Spinal cord (tissue), 10 donors: ENCODE measurements around the gene KIAA2012. TPM values are rescaled to one million over a fixed set of nuclear protein-coding genes. Genes with fewer than 3 reads are reported as not detected.

Source experiments
- DNase-seq, 6 donors: peaks; one replicate each; pipeline versions ENCODE4 v3.0.0 to v3.0.0-alpha.2; 2013 to 2015; ENCODE audit warnings: low spot score in 6 of 6, low read depth in 4 of 6
- H3K27ac ChIP-seq: one replicate; pipeline ENCODE4 v1.5.1; 2013; ENCODE audit warnings: low read depth, low read length, control low read depth
- H3K27me3 ChIP-seq: one replicate; pipeline ENCODE4 v1.6.1; 2013; ENCODE audit warnings: low read length; ENCODE audit not compliant: control insufficient read depth, insufficient read depth
- H3K36me3 ChIP-seq: one replicate; pipeline ENCODE4 v1.6.1; 2013; ENCODE audit warnings: low read length; ENCODE audit not compliant: control insufficient read depth, insufficient read depth
- H3K4me1 ChIP-seq: one replicate; pipeline ENCODE4 v1.6.1; 2013; ENCODE audit warnings: low read length; ENCODE audit not compliant: control insufficient read depth, insufficient read depth
- H3K4me3 ChIP-seq: one replicate; pipeline ENCODE4 v1.5.1; 2013; ENCODE audit warnings: low read depth, low read length, control low read depth
- H3K9me3 ChIP-seq: one replicate; pipeline ENCODE4 v1.6.1; 2013; ENCODE audit warnings: low read length; ENCODE audit not compliant: control insufficient read depth, insufficient read depth
- WGBS: methylation state at CpG from one replicate; pipeline ENCODE4 v1.1.5; 2013; ENCODE audit warnings: missing lambda C conversion rate; ENCODE audit not compliant: insufficient coverage; 5-methylcytosine and 5-hydroxymethylcytosine counted together
- polyA plus RNA-seq, 2 donors: library from polyadenylated mRNA; unstranded; fragments of 120-200 nt; gene quantifications; one replicate each; pipeline ENCODE4 v1.2.1, GENCODE V29; 2013; ENCODE audit not compliant: insufficient read length in 2 of 2
- total RNA-seq, 2 donors: library from RNA; depleted of rRNA in 1 of 2; stranded (reverse); fragments of 120-200 nt in 1 of 2; fragments of >200 nt in 1 of 2; gene quantifications; one replicate each; pipeline versions ENCODE4 v1.2.3 to v1.2.4, GENCODE V29; 2013 to 2014
- donor health status: healthy.

Gene KIAA2012
- total and polyA plus RNA-seq, 4 donors = 1.2 to 5.7 (median 5.1) TPM

GRCh38 chr2:202109737-202110184, 36.7 kb downstream of the KIAA2012 start:
- H3K36me3 ChIP-seq = no peaks in the 10 kb centered on the region
- peaks cover 5% of the 10 kb centered on the region for H3K4me1 ChIP-seq
- H3K9me3 ChIP-seq = no peaks in the 10 kb centered on the region
- DNase-seq = no peak
- H3K27ac ChIP-seq = no peak overlapping the region
- H3K4me3 ChIP-seq = no peak overlapping the region
- WGBS = 67% methylated on average over 3 of the region's 5 CpGs
- peaks cover 3% of the 10 kb centered on the region for H3K27me3 ChIP-seq

DNA sequence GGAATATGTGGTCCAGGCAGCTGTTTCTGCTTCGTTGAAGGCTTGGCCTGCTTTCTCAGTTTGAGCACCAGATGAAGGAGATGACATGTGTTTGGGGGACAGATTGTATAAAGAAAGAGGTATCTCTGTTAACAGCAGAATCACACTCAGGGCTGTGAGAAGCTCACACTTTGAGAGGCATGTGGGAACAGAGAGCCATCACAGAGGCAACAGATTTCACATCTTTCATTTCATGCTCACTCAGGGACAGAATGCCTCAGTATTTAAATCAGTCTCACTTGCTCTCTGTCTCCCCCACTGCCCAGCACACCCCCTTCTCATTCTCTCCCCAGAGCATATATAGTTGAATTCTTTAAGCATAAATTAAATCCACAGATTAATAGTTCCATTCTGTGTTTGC, 37.4 kb downstream of the KIAA2012 start:
- DNase-seq = peak in 1 of 6 donors; percentile 61
- no peak overlapping the region for H3K4me3 ChIP-seq
- H3K4me1 ChIP-seq = peaks cover 5% of the 10 kb centered on the region
- H3K27me3 ChIP-seq = peaks cover 3% of the 10 kb centered on the region
- H3K9me3 ChIP-seq = no peaks in the 10 kb centered on the region
- no peaks in the 10 kb centered on the region for H3K36me3 ChIP-seq
- WGBS = 33% methylated on average over 1 of the region's 1 CpG
- H3K27ac ChIP-seq = no peak overlapping the region

DNA sequence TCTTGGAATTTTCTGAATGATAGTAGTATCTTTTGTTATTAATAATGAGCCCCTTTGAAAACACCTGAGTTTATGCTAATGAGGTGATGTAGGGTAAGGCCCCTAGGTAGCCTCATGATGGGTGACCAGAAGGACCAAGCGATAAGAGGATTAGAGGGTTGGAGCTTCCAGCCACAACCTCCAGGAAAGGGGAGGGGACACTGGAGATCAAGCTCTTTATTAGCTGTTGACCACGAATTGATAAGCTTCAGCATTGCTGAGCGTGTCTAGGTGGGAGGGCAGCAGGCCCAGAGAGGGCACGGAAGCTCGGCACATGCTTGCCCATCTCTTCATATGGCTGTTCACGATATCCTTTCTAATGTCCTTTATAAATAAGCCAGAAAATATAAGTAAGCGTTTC, 39.0 kb downstream of the KIAA2012 start:
- peaks cover 6% of the 10 kb centered on the region for H3K27me3 ChIP-seq
- H3K27ac ChIP-seq = no peak overlapping the region
- DNase-seq = no peak
- no peaks in the 10 kb centered on the region for H3K36me3 ChIP-seq
- WGBS = 81% methylated on average over 4 of the region's 7 CpGs
- no peaks in the 10 kb centered on the region for H3K9me3 ChIP-seq
- H3K4me1 ChIP-seq = peaks cover 5% of the 10 kb centered on the region
- H3K4me3 ChIP-seq = no peak overlapping the region

- H3K27ac ChIP-seq = no peak overlapping the region
- H3K4me1 ChIP-seq = peaks cover 5% of the 10 kb centered on the region
- H3K36me3 ChIP-seq = no peaks in the 10 kb centered on the region
- H3K27me3 ChIP-seq = peaks cover 6% of the 10 kb centered on the region
- WGBS = 72% methylated on average over 4 of the region's 6 CpGs
- no peaks in the 10 kb centered on the region for H3K9me3 ChIP-seq
- DNase-seq = no peak
- no peak overlapping the region for H3K4me3 ChIP-seq
Observed at GRCh38 chr2:202113571-202114142, 40.6 kb downstream of the KIAA2012 start.

GRCh38 chr2:202114291-202114690, 41.2 kb downstream of the KIAA2012 start:
- Histone ChIP-seq H3K4me3 (no peak overlapping the region), H3K27ac (no peak overlapping the region), H3K36me3 (no peaks in the 10 kb centered on the region), H3K27me3 (peaks cover 3% of the 10 kb centered on the region), H3K4me1 (peaks cover 5% of the 10 kb centered on the region), H3K9me3 (no peaks in the 10 kb centered on the region)
- no peak for DNase-seq
- no CpG with 5 or more reads among the region's 1 CpG for WGBS

DNA sequence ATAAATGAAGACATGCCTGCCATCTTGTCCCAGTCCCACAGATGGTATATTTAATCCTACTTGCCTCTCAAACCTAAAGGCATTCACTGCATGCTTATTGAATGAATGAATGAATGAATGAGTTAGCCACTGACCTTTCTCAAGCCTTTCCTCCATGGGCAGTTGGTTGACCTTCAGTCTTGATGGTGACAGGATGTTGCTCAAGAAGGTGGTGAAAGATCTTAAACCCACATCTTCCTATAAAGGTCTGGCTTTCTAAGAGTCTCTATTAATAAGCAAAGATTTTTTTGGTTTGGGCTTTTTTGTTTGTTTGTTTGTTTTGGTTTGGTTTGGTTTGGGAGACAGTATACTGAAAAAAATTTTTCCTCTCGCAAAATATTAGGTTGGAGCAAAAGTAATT, 41.7 kb downstream of the KIAA2012 start:
- no CpG with 5 or more reads among the region's 1 CpG for WGBS
- Histone ChIP-seq H3K27ac (no peak overlapping the region), H3K9me3 (no peaks in the 10 kb centered on the region), H3K36me3 (no peaks in the 10 kb centered on the region), H3K4me1 (peaks cover 2% of the 10 kb centered on the region), H3K27me3 (peaks cover 3% of the 10 kb centered on the region), H3K4me3 (no peak overlapping the region)
- no peak for DNase-seq

DNA sequence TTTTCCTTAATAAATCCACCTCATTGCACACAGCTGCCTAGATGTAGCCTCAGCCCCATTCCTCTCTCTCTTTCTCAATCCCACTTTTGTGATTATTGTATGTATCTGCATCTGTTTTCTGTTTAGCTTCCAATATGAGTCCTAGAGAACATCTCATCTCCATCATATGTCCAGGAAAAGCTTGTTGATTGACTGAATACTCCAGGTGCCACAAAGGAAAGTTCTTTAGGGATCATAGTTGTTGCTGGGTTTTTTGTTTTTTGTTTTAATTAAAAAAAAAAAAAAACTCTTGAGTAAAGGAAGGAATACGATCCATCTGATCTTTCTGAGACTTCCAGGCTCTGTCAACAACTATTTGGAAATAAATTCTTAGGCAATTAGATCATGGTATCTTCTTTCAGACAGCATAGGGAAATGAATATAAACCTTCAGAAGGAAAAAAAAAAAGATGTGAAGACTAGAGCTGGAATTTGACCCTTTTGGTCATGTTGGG, 42.5 kb downstream of the KIAA2012 start:
- WGBS = no CpG with 5 or more reads among the region's 1 CpG
- Histone ChIP-seq H3K36me3 (no peaks in the 10 kb centered on the region), H3K4me1 (no peaks in the 10 kb centered on the region), H3K4me3 (no peak overlapping the region), H3K27ac (no peak overlapping the region), H3K9me3 (no peaks in the 10 kb centered on the region), H3K27me3 (peaks cover 3% of the 10 kb centered on the region)
- DNase-seq = no peak

DNA sequence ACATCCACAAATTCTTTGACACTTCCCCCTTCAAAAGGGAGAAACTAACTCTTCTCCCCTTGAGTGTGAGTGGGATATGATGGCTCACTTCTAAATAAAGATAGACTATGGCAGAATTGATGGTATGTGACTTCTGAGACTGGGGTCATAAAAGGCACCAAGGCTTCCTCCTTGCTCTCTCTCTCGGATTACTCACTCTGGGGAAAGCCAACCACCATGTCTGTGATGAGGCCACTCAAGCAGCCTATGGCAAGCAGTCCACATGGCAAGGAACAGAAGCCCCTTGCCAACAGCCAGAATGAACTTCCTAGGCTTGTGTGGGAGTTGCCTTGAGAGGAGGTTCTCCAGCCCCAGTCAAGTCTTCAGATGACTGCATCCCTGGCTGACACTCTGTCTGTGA, 43.6 kb downstream of the KIAA2012 start:
- no peak overlapping the region for H3K27ac ChIP-seq
- WGBS = 100% methylated on average over 1 of the region's 1 CpG

DNA sequence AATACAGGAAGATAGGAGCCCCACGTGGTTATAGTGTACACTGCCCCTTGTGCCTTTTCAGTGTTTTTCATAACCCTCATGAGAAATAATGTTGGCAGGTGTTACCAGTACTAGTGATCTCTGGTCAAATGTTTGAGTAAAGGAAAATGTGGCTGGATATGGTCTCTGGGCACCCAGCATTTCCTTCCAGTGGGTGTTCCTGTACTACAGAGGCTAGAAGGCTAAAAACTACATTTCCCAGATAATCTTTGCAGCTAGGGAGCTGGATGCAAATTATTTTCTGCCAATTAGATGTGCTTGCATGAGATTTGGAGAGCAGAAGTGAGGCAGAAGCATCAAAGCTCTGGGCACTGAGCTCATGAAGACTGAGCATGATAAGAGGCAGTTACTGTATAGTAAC, 45.1 kb downstream of the KIAA2012 start:
- no peaks in the 10 kb centered on the region for H3K9me3 ChIP-seq
- no peak for DNase-seq
- 100% methylated on average over 1 of the region's 1 CpG for WGBS
- no peaks in the 10 kb centered on the region for H3K36me3 ChIP-seq
- H3K27me3 ChIP-seq = peaks cover 3% of the 10 kb centered on the region
- H3K4me1 ChIP-seq = peaks cover 6% of the 10 kb centered on the region
- H3K27ac ChIP-seq = no peak overlapping the region
- H3K4me3 ChIP-seq = no peak overlapping the region

More for the DNA sequence above, 43.6 kb downstream of the KIAA2012 start:
- no peaks in the 10 kb centered on the region for H3K4me1 ChIP-seq
- H3K36me3 ChIP-seq = no peaks in the 10 kb centered on the region
- no peak for DNase-seq
- no peaks in the 10 kb centered on the region for H3K9me3 ChIP-seq
- no peak overlapping the region for H3K4me3 ChIP-seq
- H3K27me3 ChIP-seq = peaks cover 3% of the 10 kb centered on the region

DNA sequence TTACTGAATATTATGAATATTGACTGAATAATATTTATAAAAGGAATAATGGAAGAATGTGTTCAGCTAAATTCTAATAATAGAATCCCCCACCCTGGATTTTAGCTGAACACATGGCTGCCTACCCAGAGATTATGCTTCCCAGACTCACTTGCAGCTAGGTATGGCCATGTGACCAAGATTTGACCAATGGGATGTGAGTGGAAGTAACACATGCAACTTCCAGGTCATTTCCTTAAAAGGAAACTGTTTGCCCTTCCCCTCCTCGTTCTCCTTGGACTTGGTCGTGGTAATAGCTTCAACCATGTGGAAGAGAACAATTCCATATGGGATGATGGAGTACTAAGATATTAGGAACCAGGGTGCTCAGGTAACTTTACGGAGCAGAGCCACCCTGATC, 47.8 kb downstream of the KIAA2012 start:
- Histone ChIP-seq H3K27me3 (peaks cover 3% of the 10 kb centered on the region), H3K36me3 (no peaks in the 10 kb centered on the region), H3K27ac (no peak overlapping the region), H3K4me3 (no peak overlapping the region), H3K9me3 (no peaks in the 10 kb centered on the region), H3K4me1 (peaks cover 9% of the 10 kb centered on the region)
- WGBS = 100% methylated on average over 1 of the region's 3 CpGs
- no peak for DNase-seq
